GM06990 (cell line): ENCODE data around the gene CIAO2B.
"Not testable (repeated sequence)": the region's sequence is repeated elsewhere in the genome, so short reads cannot be mapped to it uniquely, and the experiment has no call there.

Experiments used
- DNase-seq: peaks from one replicate; pipeline ENCODE4 v3.0.0-alpha.2; 2011; ENCODE audit not compliant: insufficient read length; ENCODE audit errors: extremely low read depth
- H3K27me3 ChIP-seq: replicated peaks from 2 replicates; pipeline ENCODE4 v1.6.0; 2011; ENCODE audit warnings: low read length; ENCODE audit not compliant: control insufficient read depth, insufficient read depth
- H3K36me3 ChIP-seq: 2 replicates; pipeline ENCODE4 v1.5.1; 2011; ENCODE audit warnings: low read length; ENCODE audit not compliant: control insufficient read depth, insufficient read depth
- H3K4me3 ChIP-seq: replicated peaks from 2 replicates; pipeline ENCODE4 v1.5.1; 2011; ENCODE audit warnings: low read depth, mild to moderate bottlenecking, control low read depth, low read length
- CTCF ChIP-seq: IDR thresholded peaks from 2 replicates; pipeline ENCODE4 v1.5.1; 2011; ENCODE audit warnings: low read length, control low read depth, mild to moderate bottlenecking, inconsistent platforms; ENCODE audit not compliant: insufficient read depth, poor library complexity, severe bottlenecking

CIAO2B gene

GRCh38 chr16:66958857-66959703 lies 24.9 kb upstream of the CIAO2B start:
- no peak overlapping the region for H3K4me3 ChIP-seq
- no peak for TF ChIP-seq CTCF
- H3K27me3 ChIP-seq, result no peaks in the 10 kb centered on the region
- no peaks in the 10 kb centered on the region for H3K36me3 ChIP-seq
- DNase-seq, result no peak

GRCh38 chr16:66956154-66956457 lies 21.9 kb upstream of the CIAO2B start:
- not testable (repeated sequence) for DNase-seq, H3K27me3 ChIP-seq, H3K36me3 ChIP-seq, H3K4me3 ChIP-seq

GRCh38 chr16:66955363-66956153 lies 21.4 kb upstream of the CIAO2B start:
- H3K36me3 ChIP-seq, H3K4me3 ChIP-seq, H3K27me3 ChIP-seq, DNase-seq: not testable (repeated sequence)

- Histone ChIP-seq H3K36me3 (no peaks in the 10 kb centered on the region), H3K4me3 (no peak overlapping the region), H3K27me3 (no peaks in the 10 kb centered on the region)
- DNase-seq, result no peak
- TF ChIP-seq CTCF, result peak; percentile 82
These were observed 20.0 kb upstream of the CIAO2B start for GRCh38 chr16:66954097-66954659.

GRCh38 chr16:66953462-66954096 lies 19.4 kb upstream of the CIAO2B start:
- H3K36me3 ChIP-seq, result no peaks in the 10 kb centered on the region
- H3K4me3 ChIP-seq, result no peak overlapping the region
- H3K27me3 ChIP-seq, result no peaks in the 10 kb centered on the region
- no peak for DNase-seq
- TF ChIP-seq CTCF, result no peak

GRCh38 chr16:66952430-66953110 lies 18.4 kb upstream of the CIAO2B start:
- Histone ChIP-seq H3K36me3 (no peaks in the 10 kb centered on the region), H3K27me3 (no peaks in the 10 kb centered on the region), H3K4me3 (no peak overlapping the region)
- DNase-seq, result no peak
- TF ChIP-seq CTCF, result no peak
